Fibroblast of villous mesenchyme (primary cell): Measurements from ENCODE around the gene PRSS50. TPM values are rescaled to one million over a fixed set of nuclear protein-coding genes. Genes with fewer than 3 reads are reported as not detected.

Source experiments
- DNase-seq: peaks from one replicate; pipeline ENCODE4 v3.0.0-alpha.2; 2010; ENCODE audit warnings: low read depth
- H3K4me3 ChIP-seq: 2 replicates; pipeline ENCODE4 v1.5.1; 2011; ENCODE audit warnings: low read depth, mild to moderate bottlenecking, low read length
- total RNA-seq: library from RNA; depleted of rRNA; stranded (reverse); fragments of >200 nt; gene quantifications from 2 replicates; pipeline ENCODE4 v1.2.3, GENCODE V29; 2012
- TF ChIP-seq, protein P1 (sequence below): IDR thresholded peaks from 2 replicates; pipeline ENCODE4 v1.5.1; 2012; ENCODE audit warnings: low read depth, mild to moderate bottlenecking, low read length; ENCODE audit not compliant: insufficient read depth

The PRSS50 gene
- total RNA-seq, 1 donor = not detected

GRCh38 chr3:46712191-46713049, 5.2 kb downstream of the PRSS50 start:
- TF ChIP-seq, protein P1, sequence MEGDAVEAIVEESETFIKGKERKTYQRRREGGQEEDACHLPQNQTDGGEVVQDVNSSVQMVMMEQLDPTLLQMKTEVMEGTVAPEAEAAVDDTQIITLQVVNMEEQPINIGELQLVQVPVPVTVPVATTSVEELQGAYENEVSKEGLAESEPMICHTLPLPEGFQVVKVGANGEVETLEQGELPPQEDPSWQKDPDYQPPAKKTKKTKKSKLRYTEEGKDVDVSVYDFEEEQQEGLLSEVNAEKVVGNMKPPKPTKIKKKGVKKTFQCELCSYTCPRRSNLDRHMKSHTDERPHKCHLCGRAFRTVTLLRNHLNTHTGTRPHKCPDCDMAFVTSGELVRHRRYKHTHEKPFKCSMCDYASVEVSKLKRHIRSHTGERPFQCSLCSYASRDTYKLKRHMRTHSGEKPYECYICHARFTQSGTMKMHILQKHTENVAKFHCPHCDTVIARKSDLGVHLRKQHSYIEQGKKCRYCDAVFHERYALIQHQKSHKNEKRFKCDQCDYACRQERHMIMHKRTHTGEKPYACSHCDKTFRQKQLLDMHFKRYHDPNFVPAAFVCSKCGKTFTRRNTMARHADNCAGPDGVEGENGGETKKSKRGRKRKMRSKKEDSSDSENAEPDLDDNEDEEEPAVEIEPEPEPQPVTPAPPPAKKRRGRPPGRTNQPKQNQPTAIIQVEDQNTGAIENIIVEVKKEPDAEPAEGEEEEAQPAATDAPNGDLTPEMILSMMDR = no peak
- no peak overlapping the region for H3K4me3 ChIP-seq
- no peak for DNase-seq

DNA sequence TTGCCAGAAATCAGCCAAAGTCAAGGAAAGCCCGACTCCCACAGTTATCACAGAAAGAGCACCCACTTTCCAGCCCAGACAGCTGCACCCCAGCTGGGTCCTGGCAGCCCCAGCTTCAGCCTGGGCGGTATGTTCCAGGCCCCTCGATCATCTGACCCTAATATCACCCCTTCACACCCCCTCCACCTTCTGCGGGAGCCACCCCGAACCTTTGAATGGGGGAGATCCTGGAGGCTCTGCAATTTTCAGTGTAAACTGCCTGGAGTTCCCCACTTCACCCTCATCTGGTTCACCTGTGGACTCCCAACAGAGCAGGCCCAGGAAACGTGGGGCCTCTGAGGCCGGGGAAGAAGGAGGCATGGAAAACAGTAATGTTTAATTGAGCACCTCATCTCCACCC, 5.9 kb downstream of the PRSS50 start:
- no peak overlapping the region for H3K4me3 ChIP-seq
- DNase-seq = no peak
- TF ChIP-seq, protein P1 = no peak

GRCh38 chr3:46711305-46711704, 6.4 kb downstream of the PRSS50 start:
- no peak overlapping the region for H3K4me3 ChIP-seq
- TF ChIP-seq, protein P1 = no peak
- DNase-seq = no peak

GRCh38 chr3:46710671-46711295, 6.9 kb downstream of the PRSS50 start:
- H3K4me3 ChIP-seq = no peak overlapping the region
- TF ChIP-seq, protein P1 = no peak
- DNase-seq = no peak

- DNase-seq = no peak
- TF ChIP-seq, protein P1 = no peak
- H3K4me3 ChIP-seq = no peak overlapping the region
Measured at GRCh38 chr3:46710229-46710628, 7.4 kb downstream of the PRSS50 start.

DNA sequence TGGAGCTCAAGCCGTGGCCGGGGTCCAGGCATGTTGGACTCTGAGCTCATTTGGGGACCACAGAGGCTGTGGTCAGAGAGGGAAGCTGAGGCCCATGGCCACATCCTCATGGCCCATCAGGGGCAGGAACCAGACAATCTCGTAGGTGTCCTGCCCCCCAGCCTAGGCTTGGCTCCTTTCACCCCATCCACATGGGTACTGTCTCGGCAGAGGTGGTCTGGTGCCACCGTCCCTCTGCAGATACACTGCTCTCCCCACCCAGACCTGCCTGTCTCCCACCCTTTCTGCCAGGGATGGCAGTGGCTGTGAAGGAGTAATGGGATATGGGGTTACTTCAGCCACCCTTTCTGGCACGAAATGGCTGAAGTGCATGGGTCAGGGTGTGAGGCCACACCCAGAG, 7.9 kb downstream of the PRSS50 start:
- no peak for DNase-seq
- no peak overlapping the region for H3K4me3 ChIP-seq
- TF ChIP-seq, protein P1 = no peak
